ENCODE measurements around the gene STAT5A. TPM values are rescaled to one million over a fixed set of nuclear protein-coding genes. Genes with fewer than 3 reads are reported as not detected.

The STAT5A gene
- total RNA-seq, 8 experiments from 2014 or later, result 0.93 to 12.0 (median 3.0) TPM

DNA sequence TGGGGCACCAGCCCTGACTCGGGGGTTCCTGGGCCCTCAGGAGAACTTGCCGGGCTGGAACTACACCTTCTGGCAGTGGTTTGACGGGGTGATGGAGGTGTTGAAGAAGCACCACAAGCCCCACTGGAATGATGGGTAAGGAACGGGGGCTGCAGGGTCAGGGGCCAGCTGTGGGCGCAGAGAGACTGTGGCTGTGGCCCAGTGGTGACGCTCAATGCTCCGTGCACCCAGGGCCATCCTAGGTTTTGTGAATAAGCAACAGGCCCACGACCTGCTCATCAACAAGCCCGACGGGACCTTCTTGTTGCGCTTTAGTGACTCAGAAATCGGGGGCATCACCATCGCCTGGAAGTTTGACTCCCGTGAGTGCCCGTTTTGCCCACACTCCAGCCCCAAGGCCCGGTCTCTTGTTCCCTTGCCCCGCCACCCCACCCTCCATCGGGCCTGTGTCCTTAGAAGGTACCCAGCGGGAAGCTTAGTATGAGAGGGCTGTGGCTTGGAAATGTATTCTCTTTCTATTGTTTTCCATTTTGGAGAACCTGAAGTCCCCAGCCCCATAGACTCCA, 19.1 kb downstream of the STAT5A start:
- Histone ChIP-seq H3K27ac (no peak overlapping the region), H3K4me1 (replicated peaks in 1 of 2) (peaks cover 23 to 31% of the 10 kb centered on the region in 2 donors), H3K4me3 (no peak overlapping the region)
- WGBS, 10 experiments, result 94 to 100% (median 100%) methylated on average over 1 to 7 of the region's 19 CpGs; no CpG with 5 or more reads in 6 of the 10 experiments
- in situ Hi-C loops (cut with MboI; ENCODE audit: low pct_unique_long_range_greater_than_20kb in 2 of 9, low sequenced_read_pairs in 9 of 9, unreplicated experiment in 9 of 9), result loop anchor here in 1 of 9 experiments (25.0 kb wide), 1 partner anchor 105 kb away; the partner anchor contains the start of gene CAVIN1
- ATAC-seq (replicated peaks in 6 of 8), result no peak

DNA sequence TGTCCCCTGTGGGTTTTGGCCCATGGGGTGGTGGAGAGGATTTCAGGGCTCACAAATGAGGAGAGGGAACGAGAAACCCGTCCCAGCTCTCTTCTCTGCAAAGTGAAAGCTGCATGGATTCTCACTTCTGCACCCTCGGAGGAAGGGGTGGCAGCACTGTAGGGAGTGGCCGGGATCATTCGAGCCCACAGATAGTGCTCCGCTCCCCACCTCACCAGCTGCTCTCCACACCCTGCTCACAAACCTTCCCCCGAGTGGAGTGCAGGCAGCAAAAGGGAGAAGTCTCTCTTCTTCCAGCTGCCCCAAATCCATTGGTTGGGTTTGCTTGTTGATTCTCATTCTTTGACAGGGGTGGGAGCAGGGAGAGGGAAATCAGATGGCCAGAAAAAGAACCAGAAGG, 20.1 kb downstream of the STAT5A start:
- in situ Hi-C loops (cut with MboI; ENCODE audit: low pct_unique_long_range_greater_than_20kb in 2 of 9, low sequenced_read_pairs in 9 of 9, unreplicated experiment in 9 of 9), result loop anchor here in 1 of 9 experiments (25.0 kb wide), 1 partner anchor 104 kb away; the partner anchor contains the start of gene CAVIN1
- WGBS, 10 experiments, result 20 to 100% (median 87%) methylated on average over 1 to 2 of the region's 7 CpGs; no CpG with 5 or more reads in 4 of the 10 experiments
- no peak for ATAC-seq (replicated peaks in 6 of 8)
- no peak overlapping the region for H3K27ac ChIP-seq
- H3K4me1 ChIP-seq (replicated peaks in 1 of 2), result peaks cover 30% of the 10 kb centered on the region in 2 donors
- H3K4me3 ChIP-seq, result no peak overlapping the region

DNA sequence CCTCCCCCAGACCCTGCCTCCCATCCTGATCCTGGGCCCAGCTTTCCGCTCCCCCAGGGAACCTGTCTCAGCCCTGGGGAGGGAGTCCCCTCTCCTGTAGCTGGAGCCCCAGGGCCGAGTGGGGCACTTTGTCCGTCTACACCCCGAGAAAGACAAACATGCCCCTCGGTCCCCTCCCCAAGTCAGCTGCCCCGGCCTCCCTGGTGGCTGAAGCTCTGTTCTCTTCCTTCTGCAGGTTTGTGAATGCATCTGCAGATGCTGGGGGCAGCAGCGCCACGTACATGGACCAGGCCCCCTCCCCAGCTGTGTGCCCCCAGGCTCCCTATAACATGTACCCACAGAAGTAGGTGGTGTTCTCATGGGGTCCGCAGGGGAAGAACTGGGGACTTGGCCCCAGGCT, 20.8 kb downstream of the STAT5A start:
- in situ Hi-C loops (cut with MboI; ENCODE audit: low pct_unique_long_range_greater_than_20kb in 2 of 9, low sequenced_read_pairs in 9 of 9, unreplicated experiment in 9 of 9), result loop anchor here in 1 of 9 experiments (25.0 kb wide), 1 partner anchor 103 kb away; the partner anchor contains the start of gene CAVIN1
- Histone ChIP-seq H3K4me1 (replicated peaks in 1 of 2) (peaks cover 30% of the 10 kb centered on the region in 2 donors), H3K27ac (no peak overlapping the region), H3K4me3 (no peak overlapping the region)
- no peak for ATAC-seq (replicated peaks in 6 of 8)
- WGBS, 10 experiments, result no CpG with 5 or more reads among the region's 9 CpGs

DNA sequence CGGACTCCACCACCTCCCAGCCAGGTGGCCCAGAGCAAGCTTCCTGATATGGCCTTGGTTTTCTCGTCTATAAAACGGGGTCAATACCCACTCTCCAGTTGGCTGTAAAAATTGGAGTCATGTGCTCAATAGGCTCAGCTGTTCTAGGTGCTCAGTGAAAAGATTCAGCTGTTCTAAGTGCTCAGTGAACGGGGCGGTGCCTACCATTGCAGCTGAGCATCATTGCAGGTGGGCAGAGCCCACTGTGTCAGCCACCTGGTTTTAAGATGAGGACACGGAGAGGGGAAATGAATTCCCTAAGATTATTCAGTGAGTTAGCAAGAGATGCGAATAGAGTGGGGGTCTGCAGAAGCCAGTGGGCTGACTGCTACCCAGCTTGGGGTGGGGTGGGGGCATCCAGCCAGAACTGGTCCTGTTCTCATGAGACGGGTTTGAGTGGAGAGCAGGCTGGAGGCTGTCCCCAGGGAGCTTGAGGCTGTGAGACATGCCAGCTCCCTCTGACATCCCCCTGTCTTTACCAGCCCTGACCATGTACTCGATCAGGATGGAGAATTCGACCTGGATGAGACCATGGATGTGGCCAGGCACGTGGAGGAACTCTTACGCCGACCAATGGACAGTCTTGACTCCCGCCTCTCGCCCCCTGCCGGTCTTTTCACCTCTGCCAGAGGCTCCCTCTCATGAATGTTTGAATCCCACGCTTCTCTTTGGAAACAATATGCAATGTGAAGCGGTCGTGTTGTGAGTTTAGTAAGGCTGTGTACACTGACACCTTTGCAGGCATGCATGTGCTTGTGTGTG, 21.9 kb downstream of the STAT5A start:
- in situ Hi-C loops (cut with MboI; ENCODE audit: low pct_unique_long_range_greater_than_20kb in 2 of 9, low sequenced_read_pairs in 9 of 9, unreplicated experiment in 9 of 9), result loop anchor here in 1 of 9 experiments (25.0 kb wide), 1 partner anchor 102 kb away; the partner anchor contains the start of gene CAVIN1
- ATAC-seq (replicated peaks in 6 of 8), result no peak
- H3K4me1 ChIP-seq (replicated peaks in 1 of 2), result peaks cover 30% of the 10 kb centered on the region in 2 donors

GRCh38 chr17:42310787-42311215, 22.5 kb downstream of the STAT5A start:
- peak overlapping the region; percentile 38 to 80 for H3K27ac ChIP-seq
- H3K4me1 ChIP-seq (replicated peaks in 1 of 2), result peaks cover 30% of the 10 kb centered on the region in 2 donors
- WGBS, 10 experiments, result 53 to 74% (median 67%) methylated on average over 1 to 6 of the region's 9 CpGs; no CpG with 5 or more reads in 2 of the 10 experiments
- H3K4me3 ChIP-seq, result no peak overlapping the region
- in situ Hi-C loops (cut with MboI; ENCODE audit: low pct_unique_long_range_greater_than_20kb in 2 of 9, low sequenced_read_pairs in 9 of 9, unreplicated experiment in 9 of 9), result loop anchor here in 1 of 9 experiments (25.0 kb wide), 1 partner anchor 102 kb away; the partner anchor contains the start of gene CAVIN1
- ATAC-seq (replicated peaks in 6 of 8), result no peak

More for the DNA sequence above, 21.9 kb downstream of the STAT5A start:
- Histone ChIP-seq H3K4me3 (no peak overlapping the region), H3K27ac (peak overlapping the region in 1 of 2 donors; percentile 80)
- WGBS, 10 experiments, result 73 to 92% (median 88%) methylated on average over 1 to 8 of the region's 19 CpGs; no CpG with 5 or more reads in 3 of the 10 experiments

DNA sequence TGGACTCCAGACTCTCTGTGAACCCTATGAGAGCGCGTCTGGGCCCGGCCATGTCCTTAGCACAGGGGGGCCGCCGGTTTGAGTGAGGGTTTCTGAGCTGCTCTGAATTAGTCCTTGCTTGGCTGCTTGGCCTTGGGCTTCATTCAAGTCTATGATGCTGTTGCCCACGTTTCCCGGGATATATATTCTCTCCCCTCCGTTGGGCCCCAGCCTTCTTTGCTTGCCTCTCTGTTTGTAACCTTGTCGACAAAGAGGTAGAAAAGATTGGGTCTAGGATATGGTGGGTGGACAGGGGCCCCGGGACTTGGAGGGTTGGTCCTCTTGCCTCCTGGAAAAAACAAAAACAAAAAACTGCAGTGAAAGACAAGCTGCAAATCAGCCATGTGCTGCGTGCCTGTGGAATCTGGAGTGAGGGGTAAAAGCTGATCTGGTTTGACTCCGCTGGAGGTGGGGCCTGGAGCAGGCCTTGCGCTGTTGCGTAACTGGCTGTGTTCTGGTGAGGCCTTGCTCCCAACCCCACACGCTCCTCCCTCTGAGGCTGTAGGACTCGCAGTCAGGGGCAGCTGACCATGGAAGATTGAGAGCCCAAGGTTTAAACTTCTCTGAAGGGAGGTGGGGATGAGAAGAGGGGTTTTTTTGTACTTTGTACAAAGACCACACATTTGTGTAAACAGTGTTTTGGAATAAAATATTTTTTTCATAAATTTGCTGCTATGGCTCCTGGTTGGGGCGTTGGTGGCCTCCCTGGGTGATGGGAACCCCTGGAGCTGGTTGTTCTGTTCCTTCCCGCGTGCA, 23.1 kb downstream of the STAT5A start:
- in situ Hi-C loops (cut with MboI; ENCODE audit: low pct_unique_long_range_greater_than_20kb in 2 of 9, low sequenced_read_pairs in 9 of 9, unreplicated experiment in 9 of 9), result loop anchor here in 1 of 9 experiments (25.0 kb wide), 1 partner anchor 101 kb away; the partner anchor contains the start of gene CAVIN1
- 14 to 100% (median 50%) methylated on average over 1 to 9 of the region's 19 CpGs; no CpG with 5 or more reads in 1 of the 10 experiments for WGBS, 10 experiments
- no peak overlapping the region for H3K4me3 ChIP-seq

GRCh38 chr17:42312035-42312284, 23.7 kb downstream of the STAT5A start:
- H3K4me3 ChIP-seq, result no peak overlapping the region
- in situ Hi-C loops (cut with MboI; ENCODE audit: low pct_unique_long_range_greater_than_20kb in 2 of 9, low sequenced_read_pairs in 9 of 9, unreplicated experiment in 9 of 9), result loop anchor here in 1 of 9 experiments (25.0 kb wide), 1 partner anchor 100 kb away; the partner anchor contains the start of gene CAVIN1

More for the DNA sequence above, 23.1 kb downstream of the STAT5A start:
- Histone ChIP-seq H3K4me1 (replicated peaks in 1 of 2) (peaks cover 30% of the 10 kb centered on the region in 2 donors), H3K27ac (peak overlapping the region; percentile 38 to 80)
- peak; percentile 19 to 84 (median 64) for ATAC-seq (replicated peaks in 6 of 8)

GRCh38 chr17:42312285-42313130, 24.2 kb downstream of the STAT5A start:
- peak; percentile 54 to 91 (median 86) for ATAC-seq (replicated peaks in 6 of 8)
- H3K27ac ChIP-seq, result peak overlapping the region; percentile 51 to 80
- in situ Hi-C loops (cut with MboI; ENCODE audit: low pct_unique_long_range_greater_than_20kb in 2 of 9, low sequenced_read_pairs in 9 of 9, unreplicated experiment in 9 of 9), result loop anchor here in 1 of 9 experiments (25.0 kb wide), 1 partner anchor 100 kb away; the partner anchor contains the start of gene CAVIN1
- 0 to 70% (median 5%) methylated on average over 2 to 9 of the region's 54 CpGs; no CpG with 5 or more reads in 4 of the 10 experiments for WGBS, 10 experiments
- H3K4me1 ChIP-seq (replicated peaks in 1 of 2), result peaks cover 30% of the 10 kb centered on the region in 2 donors
- no peak overlapping the region for H3K4me3 ChIP-seq

More at GRCh38 chr17:42312035-42312284, 23.7 kb downstream of the STAT5A start:
- ATAC-seq (replicated peaks in 6 of 8), result no peak
- WGBS, 10 experiments, result 17 to 100% (median 44%) methylated on average over 1 to 4 of the region's 5 CpGs; no CpG with 5 or more reads in 1 of the 10 experiments
- Histone ChIP-seq H3K27ac (peak overlapping the region; percentile 38 to 80), H3K4me1 (replicated peaks in 1 of 2) (peaks cover 30% of the 10 kb centered on the region in 2 donors)

GRCh38 chr17:42313389-42313772, 25.1 kb downstream of the STAT5A start:
- WGBS, 10 experiments, result 93 to 100% (median 98%) methylated on average over 1 to 3 of the region's 4 CpGs; no CpG with 5 or more reads in 6 of the 10 experiments
- in situ Hi-C loops (cut with MboI; ENCODE audit: low pct_unique_long_range_greater_than_20kb in 2 of 9, low sequenced_read_pairs in 9 of 9, unreplicated experiment in 9 of 9), result loop anchor here in 1 of 9 experiments (25.0 kb wide), 1 partner anchor 99 kb away; the partner anchor contains the start of gene CAVIN1
- H3K4me1 ChIP-seq (replicated peaks in 1 of 2), result peaks cover 30% of the 10 kb centered on the region in 2 donors
- peak overlapping the region in 1 of 2 donors; percentile 13 for H3K27ac ChIP-seq
- ATAC-seq (replicated peaks in 6 of 8), result no peak
- no peak overlapping the region for H3K4me3 ChIP-seq

GRCh38 chr17:42313773-42314566, 25.7 kb downstream of the STAT5A start:
- Histone ChIP-seq H3K27ac (peak overlapping the region in 1 of 2 donors; percentile 13), H3K4me1 (replicated peaks in 1 of 2) (peaks cover 30% of the 10 kb centered on the region in 2 donors), H3K4me3 (no peak overlapping the region)
- WGBS, 10 experiments, result 67 to 100% (median 78%) methylated on average over 1 to 7 of the region's 14 CpGs; no CpG with 5 or more reads in 5 of the 10 experiments
- in situ Hi-C loops (cut with MboI; ENCODE audit: low pct_unique_long_range_greater_than_20kb in 2 of 9, low sequenced_read_pairs in 9 of 9, unreplicated experiment in 9 of 9), result loop anchor here in 1 of 9 experiments (25.0 kb wide), 1 partner anchor 98 kb away; the partner anchor contains the start of gene CAVIN1
- no peak for ATAC-seq (replicated peaks in 6 of 8)

Data from motor neuron (in vitro differentiated cells).